Smooth muscle cell (in vitro differentiated cells): Measurements from ENCODE around the gene RHOT2. TPM values are rescaled to one million over a fixed set of nuclear protein-coding genes. Genes with fewer than 3 reads are reported as not detected.

ENCODE experiments used
- DNase-seq: peaks from one replicate; lab custom pipeline; 2025; ENCODE audit not compliant: unreplicated experiment; lab: John Stamatoyannopoulos, UW
- H2AFZ ChIP-seq: fragments of 200-600 bp; sonication (generic); 2 replicates; pipeline ENCODE4 v1.6.0; 2016; ENCODE audit warnings: antibody characterized with exemption, low read depth, mild to moderate bottlenecking
- H3F3A ChIP-seq: fragments of 200-600 bp; sonication (generic); 2 replicates; pipeline ENCODE4 v1.6.0; 2017; ENCODE audit warnings: antibody characterized with exemption, low read depth
- H3K27ac ChIP-seq: fragments of 200-600 bp; sonication (generic); 2 replicates; pipeline ENCODE4 v1.5.1; 2016; ENCODE audit warnings: low read depth, mild to moderate bottlenecking
- H3K27me3 ChIP-seq: fragments of 200-600 bp; sonication (generic); 2 replicates; pipeline ENCODE4 v1.6.1; 2016; ENCODE audit warnings: low read depth, mild to moderate bottlenecking
- H3K36me3 ChIP-seq: fragments of 200-600 bp; sonication (generic); 2 replicates; pipeline ENCODE4 v1.5.1; 2016; ENCODE audit warnings: low read depth
- H3K4me1 ChIP-seq: fragments of 200-600 bp; sonication (generic); 2 replicates; pipeline ENCODE4 v1.5.1; 2016; ENCODE audit warnings: low read depth
- H3K4me2 ChIP-seq: fragments of 200-600 bp; sonication (generic); 2 replicates; pipeline ENCODE4 v1.6.0; 2016; ENCODE audit warnings: mild to moderate bottlenecking
- H3K4me3 ChIP-seq: fragments of 200-600 bp; sonication (generic); 2 replicates; pipeline ENCODE4 v1.5.1; 2016; ENCODE audit warnings: mild to moderate bottlenecking
- H3K79me2 ChIP-seq: fragments of 200-600 bp; sonication (generic); 2 replicates; pipeline ENCODE4 v1.6.0; 2016; ENCODE audit warnings: low read depth, mild to moderate bottlenecking
- H3K9ac ChIP-seq: fragments of 200-600 bp; sonication (generic); 2 replicates; pipeline ENCODE4 v1.6.0; 2016; ENCODE audit warnings: low read depth
- H3K9me3 ChIP-seq: fragments of 200-600 bp; sonication (generic); replicated peaks from 2 replicates; pipeline ENCODE4 v1.5.1; 2016; ENCODE audit warnings: low read depth
- H4K20me1 ChIP-seq: fragments of 200-600 bp; sonication (generic); 2 replicates; pipeline ENCODE4 v1.6.0; 2016; ENCODE audit warnings: low read depth
- CTCF ChIP-seq: fragments of 200-600 bp; sonication (generic); IDR thresholded peaks from 2 replicates; pipeline ENCODE4 v1.5.1; 2017; ENCODE audit warnings: borderline replicate concordance, mild to moderate bottlenecking, antibody characterized with exemption; ENCODE audit not compliant: insufficient read depth, poor library complexity, severe bottlenecking
- WGBS: methylation state at CpG from one replicate; pipeline ENCODE4 v1.1.7; 2016; ENCODE audit warnings: low lambda C conversion rate; 5-methylcytosine and 5-hydroxymethylcytosine counted together
- polyA plus RNA-seq: library from polyadenylated mRNA; unstranded; fragments of >200 nt; fragmentation: Nextera tagmentation; extraction: Ambion mirVana; gene quantifications from 2 replicates; pipeline ENCODE4 v1.2.1, GENCODE V29; 2016
- total RNA-seq: library from RNA; depleted of rRNA; stranded (reverse); fragments of >200 nt; gene quantifications from 2 replicates; pipeline ENCODE4 v1.2.3, GENCODE V29; 2014

RHOT2 gene
- total and polyA plus RNA-seq, 2 experiments from 2014 or later, result 41.4 to 148 TPM

- H3K79me2 ChIP-seq, result no peaks in the 10 kb centered on the region
- DNase-seq, result peak; percentile 64
- no peaks in the 10 kb centered on the region for H3F3A ChIP-seq
- no peaks in the 10 kb centered on the region for H3K27me3 ChIP-seq
- TF ChIP-seq CTCF, result peak; percentile 46
- H3K4me2 ChIP-seq, result peak overlapping the region; percentile 51
- 37% methylated on average over 26 of the region's 43 CpGs for WGBS
- no peaks in the 10 kb centered on the region for H4K20me1 ChIP-seq
- no peak overlapping the region for H3K9ac ChIP-seq
- no peak overlapping the region for H3K27ac ChIP-seq
- no peaks in the 10 kb centered on the region for H3K9me3 ChIP-seq
- peaks cover 3% of the 10 kb centered on the region for H3K4me1 ChIP-seq
- no peak overlapping the region for H3K4me3 ChIP-seq
- H3K36me3 ChIP-seq, result no peaks in the 10 kb centered on the region
- H2AFZ ChIP-seq, result no peak overlapping the region
These were observed 7.3 kb upstream of the RHOT2 start for GRCh38 chr16:660459-661183.

GRCh38 chr16:661184-661821 is 6.6 kb upstream of the RHOT2 start:
- Histone ChIP-seq H3F3A (no peaks in the 10 kb centered on the region), H3K36me3 (no peaks in the 10 kb centered on the region), H2AFZ (no peak overlapping the region), H3K27me3 (no peaks in the 10 kb centered on the region), H3K9ac (no peak overlapping the region), H3K4me1 (peaks cover 3% of the 10 kb centered on the region), H3K4me2 (no peak overlapping the region), H3K27ac (no peak overlapping the region), H3K9me3 (no peaks in the 10 kb centered on the region), H3K79me2 (no peaks in the 10 kb centered on the region), H4K20me1 (no peaks in the 10 kb centered on the region), H3K4me3 (no peak overlapping the region)
- no peak for TF ChIP-seq CTCF
- WGBS, result 69% methylated on average over 34 of the region's 35 CpGs
- DNase-seq, result no peak

GRCh38 chr16:662095-662494 is 5.8 kb upstream of the RHOT2 start:
- H3K9me3 ChIP-seq, result no peaks in the 10 kb centered on the region
- H3K27me3 ChIP-seq, result no peaks in the 10 kb centered on the region
- H3K4me2 ChIP-seq, result no peak overlapping the region
- H3K27ac ChIP-seq, result no peak overlapping the region
- H4K20me1 ChIP-seq, result no peaks in the 10 kb centered on the region
- no peak for TF ChIP-seq CTCF
- no peaks in the 10 kb centered on the region for H3K36me3 ChIP-seq
- no peak overlapping the region for H3K4me3 ChIP-seq
- WGBS, result 98% methylated on average over 19 of the region's 19 CpGs
- H3K4me1 ChIP-seq, result peaks cover 3% of the 10 kb centered on the region
- no peak overlapping the region for H2AFZ ChIP-seq
- H3K9ac ChIP-seq, result no peak overlapping the region
- DNase-seq, result no peak
- no peaks in the 10 kb centered on the region for H3K79me2 ChIP-seq
- no peaks in the 10 kb centered on the region for H3F3A ChIP-seq
